ENCODE results near the gene PIH1D1. TPM values are rescaled to one million over a fixed set of nuclear protein-coding genes. Genes with fewer than 3 reads are reported as not detected.

PIH1D1 gene
- total RNA-seq, 1 donor from 2014 or later: 108 TPM

DNA sequence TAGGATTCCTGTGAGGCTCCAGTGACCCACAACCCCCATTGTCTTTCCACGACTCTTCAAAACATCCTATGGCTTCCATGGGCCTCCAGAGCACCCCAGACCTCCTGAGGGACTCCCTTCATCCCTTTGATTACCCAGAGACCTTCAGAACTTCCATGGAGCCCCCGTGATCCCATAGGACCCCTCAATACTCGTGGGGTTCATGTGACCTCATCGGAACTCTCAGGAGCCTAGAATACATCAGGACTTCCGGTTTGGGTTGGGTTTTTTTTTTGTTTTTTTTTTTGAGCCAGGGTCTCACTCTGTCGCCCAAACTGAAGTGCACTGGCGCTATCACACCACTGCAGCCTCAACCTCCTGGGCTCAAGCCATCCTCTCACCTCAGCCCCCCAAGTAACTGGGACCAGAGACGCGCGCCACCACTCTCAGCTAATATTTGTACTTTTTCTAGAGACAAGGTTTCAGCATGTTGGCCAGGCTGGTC, 2.2 kb upstream of the PIH1D1 start:
- DNase-seq (ENCODE audit: low read depth): no peak
- H3K36me3 ChIP-seq (ENCODE audit: control insufficient read depth, insufficient read depth, low read length): no peaks in the 10 kb centered on the region
- peak overlapping the region; percentile 83 for H3K4me3 ChIP-seq (ENCODE audit: low read depth, low read length)
- TF ChIP-seq, protein P1, sequence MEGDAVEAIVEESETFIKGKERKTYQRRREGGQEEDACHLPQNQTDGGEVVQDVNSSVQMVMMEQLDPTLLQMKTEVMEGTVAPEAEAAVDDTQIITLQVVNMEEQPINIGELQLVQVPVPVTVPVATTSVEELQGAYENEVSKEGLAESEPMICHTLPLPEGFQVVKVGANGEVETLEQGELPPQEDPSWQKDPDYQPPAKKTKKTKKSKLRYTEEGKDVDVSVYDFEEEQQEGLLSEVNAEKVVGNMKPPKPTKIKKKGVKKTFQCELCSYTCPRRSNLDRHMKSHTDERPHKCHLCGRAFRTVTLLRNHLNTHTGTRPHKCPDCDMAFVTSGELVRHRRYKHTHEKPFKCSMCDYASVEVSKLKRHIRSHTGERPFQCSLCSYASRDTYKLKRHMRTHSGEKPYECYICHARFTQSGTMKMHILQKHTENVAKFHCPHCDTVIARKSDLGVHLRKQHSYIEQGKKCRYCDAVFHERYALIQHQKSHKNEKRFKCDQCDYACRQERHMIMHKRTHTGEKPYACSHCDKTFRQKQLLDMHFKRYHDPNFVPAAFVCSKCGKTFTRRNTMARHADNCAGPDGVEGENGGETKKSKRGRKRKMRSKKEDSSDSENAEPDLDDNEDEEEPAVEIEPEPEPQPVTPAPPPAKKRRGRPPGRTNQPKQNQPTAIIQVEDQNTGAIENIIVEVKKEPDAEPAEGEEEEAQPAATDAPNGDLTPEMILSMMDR (IDR thresholded peaks at IDR 0.05; ENCODE audit: insufficient read depth, low read length, poor library complexity, severe bottlenecking): no peak
- H3K27me3 ChIP-seq (ENCODE audit: control insufficient read depth, insufficient read depth, low read length): no peaks in the 10 kb centered on the region

DNA sequence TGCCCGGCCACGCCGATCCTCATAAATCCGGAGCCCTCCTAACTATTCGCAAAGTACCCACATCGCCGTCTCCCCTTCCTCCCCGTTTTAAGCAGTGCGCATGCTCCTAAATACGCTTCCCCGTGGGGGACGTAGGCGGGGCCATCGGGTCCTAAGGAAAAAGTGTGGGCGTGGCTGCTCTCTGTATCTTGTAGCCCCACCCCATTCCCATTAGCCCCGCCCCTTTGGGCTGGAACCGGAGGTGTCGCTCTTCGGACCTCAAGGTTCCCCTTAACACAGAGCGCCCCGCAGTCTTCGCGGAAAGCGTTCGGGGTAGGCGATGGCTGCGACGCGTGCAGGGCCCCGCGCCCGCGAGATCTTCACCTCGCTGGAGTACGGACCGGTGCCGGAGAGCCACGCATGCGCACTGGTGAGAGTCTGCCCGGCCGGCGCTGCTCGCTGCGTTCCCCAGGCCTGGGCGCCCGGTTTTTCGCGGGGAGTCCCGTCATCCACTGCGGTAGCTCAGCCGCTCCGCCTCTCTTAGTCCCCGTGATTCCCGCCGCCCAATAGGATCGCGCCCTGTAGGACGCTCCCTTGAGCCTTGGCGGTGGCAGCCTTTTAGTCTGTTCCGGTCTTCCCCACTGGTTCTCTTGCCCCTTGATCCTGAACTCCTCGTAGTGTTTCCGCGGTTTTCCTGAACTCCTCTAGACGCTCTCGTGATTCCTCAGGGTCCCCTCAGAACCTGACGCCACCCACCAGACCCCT, 1.6 kb upstream of the PIH1D1 start, which contains the start of gene ALDH16A1:
ALDH16A1 (plus strand) TSS at position 213 of the 744 bp plus-strand sequence; CDS start at position 320, 107 bp downstream.
- Histone ChIP-seq H3K27me3 (ENCODE audit: control insufficient read depth, insufficient read depth, low read length) (no peaks in the 10 kb centered on the region), H3K4me3 (ENCODE audit: low read depth, low read length) (peak within 1 kb of the TSS; percentile 83), H3K36me3 (ENCODE audit: control insufficient read depth, insufficient read depth, low read length) (no peaks in the 10 kb centered on the region)
- TF ChIP-seq, protein P1 (IDR thresholded peaks at IDR 0.05; ENCODE audit: insufficient read depth, low read length, poor library complexity, severe bottlenecking): no peak
- DNase-seq (ENCODE audit: low read depth): peak; percentile 84

DNA sequence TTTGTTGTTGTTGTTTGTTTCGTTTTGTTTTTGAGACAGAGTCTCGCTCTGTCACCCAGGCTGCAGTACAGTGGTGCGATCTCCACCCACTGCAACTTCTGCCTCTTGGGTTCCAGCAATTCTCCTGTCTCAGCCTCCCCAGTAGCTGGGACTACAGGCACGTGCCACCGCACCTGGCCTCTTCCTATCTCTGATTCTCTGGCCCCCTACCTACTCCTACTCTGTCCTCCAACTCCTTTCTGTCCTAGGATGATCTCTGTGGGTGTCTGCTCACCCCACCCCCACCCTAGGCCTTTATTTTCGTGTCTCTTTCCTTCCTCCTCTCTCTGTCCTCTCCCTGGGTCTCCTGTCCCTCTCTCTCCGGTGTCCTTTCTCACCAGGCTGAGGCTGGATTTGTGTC, 1.2 kb downstream of the PIH1D1 start:
- TF ChIP-seq, protein P1 (IDR thresholded peaks at IDR 0.05; ENCODE audit: insufficient read depth, low read length, poor library complexity, severe bottlenecking): no peak
- Histone ChIP-seq H3K36me3 (ENCODE audit: control insufficient read depth, insufficient read depth, low read length) (no peaks in the 10 kb centered on the region), H3K4me3 (ENCODE audit: low read depth, low read length) (no peak overlapping the region), H3K27me3 (ENCODE audit: control insufficient read depth, insufficient read depth, low read length) (no peaks in the 10 kb centered on the region)
- no peak for DNase-seq (ENCODE audit: low read depth)

DNA sequence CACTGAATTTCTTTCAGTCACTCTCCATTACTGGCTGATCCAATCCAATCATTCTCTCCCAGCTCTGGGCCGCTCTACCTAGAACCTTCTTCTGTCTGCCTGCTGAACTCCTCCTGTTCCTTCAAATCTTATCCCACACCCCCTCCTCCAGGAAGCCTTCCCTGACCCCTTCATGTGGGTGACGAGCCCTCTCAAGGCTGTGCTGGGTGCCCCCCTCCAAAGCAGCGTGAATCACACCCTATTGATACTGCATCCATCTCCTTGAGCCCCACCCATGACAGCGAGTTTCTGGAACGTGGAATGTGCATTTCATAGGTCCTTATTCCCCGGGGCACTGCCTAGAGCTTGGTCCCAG, 3.2 kb downstream of the PIH1D1 start:
- DNase-seq (ENCODE audit: low read depth): no peak
- TF ChIP-seq, protein P1 (IDR thresholded peaks at IDR 0.05; ENCODE audit: insufficient read depth, low read length, poor library complexity, severe bottlenecking): no peak
- no peaks in the 10 kb centered on the region for H3K36me3 ChIP-seq (ENCODE audit: control insufficient read depth, insufficient read depth, low read length)
- no peak overlapping the region for H3K4me3 ChIP-seq (ENCODE audit: low read depth, low read length)
- H3K27me3 ChIP-seq (ENCODE audit: control insufficient read depth, insufficient read depth, low read length): no peaks in the 10 kb centered on the region

DNA sequence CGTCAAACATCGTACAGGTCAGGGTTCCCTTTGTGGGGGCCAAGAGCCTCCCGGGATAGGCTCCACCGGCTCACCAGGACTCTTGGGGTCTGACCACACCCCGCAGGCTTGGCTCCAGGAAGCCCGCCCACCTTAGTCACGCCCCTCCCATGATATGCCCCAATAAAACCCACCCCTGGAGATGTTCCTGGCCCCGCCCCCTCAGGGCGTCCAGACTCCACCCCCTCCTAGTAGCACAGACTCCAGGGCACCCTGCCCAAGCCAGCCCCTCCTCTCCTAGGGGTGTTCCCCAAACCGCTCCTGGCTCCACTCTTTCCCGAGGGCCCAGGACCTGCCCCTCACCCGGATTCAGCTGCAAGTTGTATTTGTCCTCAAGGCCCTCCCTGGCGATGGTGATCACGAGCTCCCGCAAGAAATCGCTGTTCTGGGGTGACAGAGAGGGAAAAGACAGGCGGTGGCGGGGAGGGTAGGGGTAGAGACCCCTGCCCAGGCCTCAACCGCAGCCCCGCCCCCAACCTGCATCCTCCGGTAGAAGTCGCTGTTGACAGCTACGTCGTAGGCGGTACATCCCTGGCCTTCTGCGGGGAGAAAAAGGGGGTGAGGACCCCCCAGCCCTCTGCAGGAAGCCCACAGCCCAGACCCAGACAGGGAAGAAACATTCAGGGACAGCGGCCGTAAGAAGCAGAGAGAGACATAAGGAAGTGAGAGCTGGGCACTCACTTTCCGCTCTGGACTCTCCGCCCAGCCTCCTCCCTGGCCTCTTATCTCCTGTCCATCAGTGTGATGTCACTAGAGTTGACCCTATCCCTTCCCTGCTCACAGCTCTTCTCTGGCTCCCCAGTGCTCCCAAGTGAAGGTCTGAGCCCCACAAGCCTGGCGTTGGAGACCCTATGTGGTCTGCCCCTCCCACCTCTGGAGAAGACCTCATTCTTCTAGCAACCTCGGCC, 3.9 kb downstream of the PIH1D1 start:
- TF ChIP-seq, protein P1 (IDR thresholded peaks at IDR 0.05; ENCODE audit: insufficient read depth, low read length, poor library complexity, severe bottlenecking): no peak
- no peaks in the 10 kb centered on the region for H3K36me3 ChIP-seq (ENCODE audit: control insufficient read depth, insufficient read depth, low read length)
- no peak overlapping the region for H3K4me3 ChIP-seq (ENCODE audit: low read depth, low read length)
- no peak for DNase-seq (ENCODE audit: low read depth)
- H3K27me3 ChIP-seq (ENCODE audit: control insufficient read depth, insufficient read depth, low read length): peaks cover 3% of the 10 kb centered on the region

Data from kidney epithelial cell (primary cell).